GM19467 (cell line): ENCODE results near the gene VAV2.
"Not testable (repeated sequence)": the region's sequence is repeated elsewhere in the genome, so short reads cannot be mapped to it uniquely, and the experiment has no call there.

ENCODE experiments used
- ATAC-seq: cut with Tn5 transposase; IDR thresholded peaks from one replicate; pipeline ENCODE4 v1.9.1; 2021; ENCODE audit warnings: mild to moderate bottlenecking, moderate library complexity; ENCODE audit not compliant: unreplicated experiment

Gene VAV2

GRCh38 chr9:133938753-133939152 is 53.4 kb downstream of the VAV2 start:
- ATAC-seq, result no peak

- no peak for ATAC-seq
Measured at GRCh38 chr9:133938086-133938485, 54.0 kb downstream of the VAV2 start.

- no peak for ATAC-seq
Measured at GRCh38 chr9:133937120-133937519, 55.0 kb downstream of the VAV2 start.

GRCh38 chr9:133935328-133936005 is 56.7 kb downstream of the VAV2 start:
- ATAC-seq, result no peak

GRCh38 chr9:133934482-133935232 is 57.5 kb downstream of the VAV2 start:
- no peak for ATAC-seq

- no peak for ATAC-seq
Measured at GRCh38 chr9:133933426-133934026, 58.6 kb downstream of the VAV2 start.

- ATAC-seq, result no peak
Measured at GRCh38 chr9:133932633-133933032, 59.5 kb downstream of the VAV2 start.

GRCh38 chr9:133932181-133932580 is 59.9 kb downstream of the VAV2 start:
- no peak for ATAC-seq

GRCh38 chr9:133930682-133931485 is 61.2 kb downstream of the VAV2 start:
- ATAC-seq, result no peak

GRCh38 chr9:133930046-133930681 is 62.0 kb downstream of the VAV2 start:
- no peak for ATAC-seq

GRCh38 chr9:133929599-133929998 is 62.5 kb downstream of the VAV2 start:
- ATAC-seq, result no peak

- no peak for ATAC-seq
Measured at GRCh38 chr9:133928248-133928764, 63.8 kb downstream of the VAV2 start.

- ATAC-seq, result no peak
Measured at GRCh38 chr9:133927041-133927440, 65.1 kb downstream of the VAV2 start.

GRCh38 chr9:133926165-133926856 is 65.8 kb downstream of the VAV2 start:
- ATAC-seq, result no peak

GRCh38 chr9:133924453-133924852 is 67.7 kb downstream of the VAV2 start:
- ATAC-seq, result no peak

- not testable (repeated sequence) for ATAC-seq
Measured at GRCh38 chr9:133923608-133924007, 68.5 kb downstream of the VAV2 start.

- ATAC-seq, result no peak
Measured at GRCh38 chr9:133921866-133922265, 70.3 kb downstream of the VAV2 start.

GRCh38 chr9:133920471-133920870 is 71.7 kb downstream of the VAV2 start:
- ATAC-seq, result no peak

- ATAC-seq, result no peak
Measured at GRCh38 chr9:133919253-133920115, 72.6 kb downstream of the VAV2 start.
